Stimulated activated CD8-positive, alpha-beta memory T cell treated with anti-CD3 and anti-CD28 coated beads, Interleukin-4, amount 100 ng/mL, for 48 hours (primary cell): Measurements from ENCODE around the gene CSNK2B.

Experiments
- DNase-seq: peaks from one replicate; pipeline ENCODE4 v3.0.0-alpha.2; 2020

Gene CSNK2B

GRCh38 chr6:31717499-31718222 lies 51.8 kb downstream of the CSNK2B start:
- DNase-seq: no peak

GRCh38 chr6:31718265-31718664 lies 52.4 kb downstream of the CSNK2B start:
- no peak for DNase-seq

- no peak for DNase-seq
Observed at GRCh38 chr6:31719001-31719400, 53.1 kb downstream of the CSNK2B start.
